ENCODE data around the gene MUC2. TPM values are rescaled to one million over a fixed set of nuclear protein-coding genes. Genes with fewer than 3 reads are reported as not detected.

The MUC2 gene
- total RNA-seq, 1 experiment from 2014 or later, result 0.47 TPM

- H3K79me2 ChIP-seq (ENCODE audit: insufficient read depth, low read length), result no peaks in the 10 kb centered on the region
- H3K9me2 ChIP-seq (ENCODE audit: insufficient read depth), result no peaks in the 10 kb centered on the region
- no peak overlapping the region for H2AFZ ChIP-seq (ENCODE audit: low read depth, low read length, poor library complexity, severe bottlenecking)
- H3K27me3 ChIP-seq (ENCODE audit: insufficient read depth, low read length), result no peaks in the 10 kb centered on the region
- no peaks in the 10 kb centered on the region for H4K20me1 ChIP-seq (ENCODE audit: insufficient read depth)
- DNase-seq (ENCODE audit: low read depth, low spot score) (no peak), ATAC-seq (no peak)
- RAD21 ChIA-PET (ENCODE audit: low non-redundant PET in 1 of 2, low total read pairs in 2 of 2, uncharacterized antibody in 2 of 2, unreplicated experiment in 2 of 2), result no interaction called here
- no peaks in the 10 kb centered on the region for H3K4me1 ChIP-seq (ENCODE audit: control insufficient read depth in 1 of 2, insufficient read depth in 2 of 2, low read length in 2 of 2)
- TF ChIP-seq SP1 (IDR thresholded peaks at IDR 0.05; ENCODE audit: low read depth), result no peak
- no peak for TF ChIP-seq EGR1 (IDR thresholded peaks at IDR 0.05; ENCODE audit: low read depth)
- TF ChIP-seq ATF3 (IDR thresholded peaks at IDR 0.05), result no peak
- no peak for TF ChIP-seq POLR2AphosphoS5 (IDR thresholded peaks at IDR 0.05; ENCODE audit: low read depth, low read length)
- TF ChIP-seq FOSL1 (IDR thresholded peaks at IDR 0.05; ENCODE audit: low read depth), result no peak
- no peak for TF ChIP-seq CTCF (IDR thresholded peaks at IDR 0.05 in 2 of 3, conservative IDR thresholded peaks at IDR 0.05 in 1 of 3; ENCODE audit: borderline replicate concordance in 1 of 3, insufficient read depth in 1 of 3, low read depth in 2 of 3, low read length in 2 of 3)
- H3K9me3 ChIP-seq (ENCODE audit: control insufficient read depth in 1 of 2, insufficient read depth in 1 of 2, low read depth in 1 of 2, low read length in 2 of 2), result no peaks in the 10 kb centered on the region; a peak in 1 of 4 replicates
- no peak overlapping the region for H3K9ac ChIP-seq (ENCODE audit: low read length)
- H3K36me3 ChIP-seq (ENCODE audit: control insufficient read depth in 1 of 2, insufficient read depth in 2 of 2, low read length in 2 of 2), result no peaks in the 10 kb centered on the region
- no TSS peak for BruUV-seq (replicated peaks)
- POLR2A ChIA-PET, result no interaction called here
- intact Hi-C loops (cut with micrococcal nuclease), result no loop called here
- no peak overlapping the region for H3K4me3 ChIP-seq (replicated peaks in 1 of 2; ENCODE audit: low read depth in 1 of 2, low read length in 2 of 2)
- H3K27ac ChIP-seq (ENCODE audit: low read depth, low read length), result no peak overlapping the region
- CTCF ChIA-PET, result no interaction called here
- H3K4me2 ChIP-seq (ENCODE audit: low read length), result no peak overlapping the region
Observed at GRCh38 chr11:1087279-1087960, 12.7 kb downstream of the MUC2 start.
